Stimulated activated CD4-positive, alpha-beta T cell treated with anti-CD3 and anti-CD28 coated beads, Interleukin-12 subunit alpha, Interleukin-12 subunit beta, amount 100 ng/mL, for 24 hours (primary cell): ENCODE results near the gene MAP3K5.
"Not testable (repeated sequence)": the region's sequence is repeated elsewhere in the genome, so short reads cannot be mapped to it uniquely, and the experiment has no call there.

Experiments
- DNase-seq, 2 experiments: peaks; one replicate each; pipeline ENCODE4 v3.0.0-alpha.2; 2020; ENCODE audit warnings: low read depth in 2 of 2

The MAP3K5 gene

GRCh38 chr6:136721467-136721866 lies 70.8 kb downstream of the MAP3K5 start:
- no peak for DNase-seq

- DNase-seq: no peak
Observed at GRCh38 chr6:136720045-136720770, 72.1 kb downstream of the MAP3K5 start.

DNA sequence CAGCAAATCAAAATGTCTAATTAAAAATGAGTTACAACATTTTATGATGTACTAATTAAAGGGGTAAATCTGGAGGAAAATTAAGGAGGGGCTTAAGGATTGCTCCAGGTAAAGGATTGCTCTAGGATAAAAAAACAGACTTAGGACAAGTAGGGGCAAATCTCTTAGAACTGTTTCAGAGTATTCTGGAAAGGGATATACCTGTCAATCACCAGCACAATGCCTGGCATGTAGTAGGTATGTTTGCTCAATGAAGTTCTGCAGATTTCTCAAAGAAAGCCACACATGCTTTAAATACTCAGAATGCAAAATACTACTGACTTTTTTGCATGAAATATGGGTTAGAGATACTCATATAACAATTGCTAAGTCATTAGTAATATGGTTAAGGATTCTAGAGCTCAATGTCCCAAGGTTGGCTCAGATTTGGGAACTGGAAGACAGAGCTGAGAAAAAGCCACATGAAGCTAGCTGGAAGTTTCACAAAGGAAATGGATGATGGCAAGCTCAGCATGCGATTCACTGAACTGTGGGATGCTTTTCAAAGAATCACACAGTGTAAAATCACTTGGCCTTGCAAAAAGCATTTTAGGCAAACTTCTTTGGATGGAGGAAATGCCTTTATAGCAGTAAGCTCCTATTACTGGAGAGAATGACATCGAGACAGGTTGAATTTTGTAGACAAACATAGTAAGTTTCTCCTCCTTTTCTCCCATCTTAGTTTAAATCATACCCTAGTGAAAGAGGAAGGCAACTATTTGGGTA lies 72.8 kb downstream of the MAP3K5 start:
- no peak for DNase-seq

DNA sequence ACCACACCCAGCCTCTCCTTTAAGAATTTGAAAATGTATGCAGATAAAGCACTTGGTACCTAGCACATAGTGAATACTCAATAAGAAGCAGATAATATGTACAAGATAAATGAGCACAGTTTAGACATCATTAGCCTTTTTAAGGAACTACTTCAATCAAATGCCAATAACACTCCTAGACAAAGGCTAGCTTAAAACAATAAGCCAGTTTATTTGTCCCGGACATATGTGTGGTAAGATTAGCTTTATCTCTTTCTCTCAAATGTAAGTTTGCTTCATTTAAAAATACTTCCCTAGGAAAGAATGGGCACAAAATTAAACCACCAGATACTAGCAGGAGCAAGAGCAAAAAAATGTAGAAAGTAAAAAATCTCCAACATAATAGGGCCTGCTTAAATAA lies 73.8 kb downstream of the MAP3K5 start:
- DNase-seq: no peak

DNA sequence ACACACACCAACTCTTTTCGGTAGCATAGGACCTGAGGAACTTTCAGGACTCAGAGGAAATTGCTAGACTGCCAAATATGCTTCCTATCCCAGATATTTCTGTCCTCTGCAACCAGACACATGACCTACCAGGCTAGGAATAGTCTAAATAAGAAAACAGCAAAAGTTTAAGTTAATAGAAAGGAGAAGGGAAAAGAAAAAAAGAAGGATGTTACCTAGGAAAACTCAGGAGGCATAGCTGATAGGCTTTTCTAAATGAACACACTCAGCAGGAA lies 74.6 kb downstream of the MAP3K5 start:
- no peak for DNase-seq

DNA sequence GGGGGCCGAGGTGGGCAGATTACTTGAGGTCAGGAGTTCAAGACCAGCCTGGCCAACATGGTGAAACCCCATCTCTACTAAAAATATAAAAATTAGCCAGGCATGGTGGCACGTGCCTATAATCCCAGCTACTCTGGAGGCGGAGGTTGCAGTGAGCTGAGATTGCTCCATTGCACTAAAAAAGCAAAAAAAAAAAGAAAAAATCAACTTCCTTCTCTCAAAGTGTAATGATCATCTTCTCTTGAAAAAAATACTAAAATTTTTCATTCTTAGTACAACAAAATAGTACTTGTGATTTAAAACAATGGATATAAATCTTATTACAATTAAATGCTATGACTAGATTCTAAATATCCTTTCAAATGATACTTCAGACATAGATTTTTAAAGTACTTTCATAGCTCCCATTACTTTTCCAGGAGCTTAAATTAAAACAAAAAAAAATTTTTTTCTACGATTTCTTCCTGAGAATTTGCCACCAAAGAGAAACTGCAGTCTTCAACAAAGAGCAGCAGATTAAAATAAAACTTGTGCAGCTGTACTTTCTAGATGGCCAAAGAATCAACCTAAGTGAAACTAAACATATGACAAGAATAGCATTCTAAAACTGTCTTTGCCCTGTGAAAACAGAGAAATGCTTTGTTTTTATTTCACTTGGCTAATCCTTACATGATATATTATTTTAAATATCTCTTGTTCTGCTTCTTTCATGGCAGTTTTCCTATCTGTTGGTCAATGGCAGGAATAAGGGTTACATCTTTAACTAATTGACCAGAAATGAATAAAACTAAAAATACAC lies 75.2 kb downstream of the MAP3K5 start:
- no peak for DNase-seq

DNA sequence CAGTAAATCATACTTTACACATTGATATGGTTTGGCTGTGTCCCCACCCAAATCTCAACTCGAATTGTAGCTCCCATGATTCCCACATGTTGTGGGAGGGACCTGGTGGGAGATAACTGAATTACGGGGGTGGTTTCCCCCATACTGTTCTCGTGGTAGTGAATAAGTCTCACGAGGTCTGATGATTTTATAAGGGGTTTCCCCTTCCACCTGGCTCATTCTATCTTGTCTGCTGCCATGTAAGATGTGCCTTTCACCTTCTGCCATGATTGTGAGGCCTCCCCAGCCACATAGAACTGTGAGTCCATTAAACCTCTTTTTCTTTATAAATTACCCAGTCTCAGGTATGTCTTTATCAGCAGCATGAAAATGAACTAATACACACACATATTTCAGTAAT lies 79.6 kb downstream of the MAP3K5 start:
- not testable (repeated sequence) for DNase-seq

DNA sequence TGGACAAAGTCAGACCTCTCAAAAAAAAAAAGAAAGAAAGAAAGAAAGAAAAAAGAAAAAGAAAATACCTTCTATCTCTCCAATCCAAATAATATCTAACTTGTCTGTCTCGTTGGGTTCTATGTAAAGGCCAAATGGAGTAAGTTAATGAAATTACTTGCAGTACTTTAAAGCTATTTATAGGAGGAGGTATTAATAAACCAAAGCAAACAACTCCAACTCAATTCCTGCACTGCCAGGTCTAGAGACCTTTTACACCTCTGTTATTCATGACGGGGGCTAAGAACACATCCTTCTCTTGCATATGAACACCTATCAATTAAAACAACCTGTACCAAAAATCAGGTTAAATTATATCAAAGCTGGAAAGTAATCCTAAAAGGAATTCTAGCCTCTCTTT lies 80.6 kb downstream of the MAP3K5 start:
- no peak for DNase-seq

DNA sequence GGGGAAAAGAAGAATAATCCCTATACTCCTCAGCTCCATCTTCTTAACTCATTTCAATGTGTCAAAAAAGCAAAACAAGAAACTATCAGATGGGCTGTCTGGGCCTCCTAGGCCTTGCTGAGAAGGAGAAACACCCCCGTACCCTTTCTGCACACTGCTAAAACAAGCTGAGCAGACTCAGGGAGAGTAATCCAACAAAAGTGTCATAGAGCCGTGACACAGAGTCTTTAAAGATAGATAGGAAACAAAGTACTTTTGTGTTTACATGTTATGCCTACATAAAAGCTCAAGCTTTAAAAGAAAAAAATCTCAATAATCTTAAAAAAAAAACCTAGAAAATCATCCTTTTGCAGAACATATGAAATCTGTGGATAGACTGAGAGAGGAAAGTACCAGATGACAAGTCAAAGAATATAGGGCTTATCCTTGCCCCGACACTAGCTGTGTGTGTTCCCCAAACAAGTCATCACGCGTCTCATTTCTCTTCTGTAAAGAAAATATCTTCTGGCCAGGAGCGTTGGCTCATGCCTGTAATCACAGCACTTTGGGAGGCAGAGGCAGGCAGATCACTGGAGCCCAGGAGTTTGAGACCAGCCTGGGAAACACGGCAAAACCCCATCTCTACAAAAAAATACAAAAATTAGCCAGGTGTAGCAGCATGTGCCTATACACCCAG lies 81.3 kb downstream of the MAP3K5 start:
- no peak for DNase-seq

DNA sequence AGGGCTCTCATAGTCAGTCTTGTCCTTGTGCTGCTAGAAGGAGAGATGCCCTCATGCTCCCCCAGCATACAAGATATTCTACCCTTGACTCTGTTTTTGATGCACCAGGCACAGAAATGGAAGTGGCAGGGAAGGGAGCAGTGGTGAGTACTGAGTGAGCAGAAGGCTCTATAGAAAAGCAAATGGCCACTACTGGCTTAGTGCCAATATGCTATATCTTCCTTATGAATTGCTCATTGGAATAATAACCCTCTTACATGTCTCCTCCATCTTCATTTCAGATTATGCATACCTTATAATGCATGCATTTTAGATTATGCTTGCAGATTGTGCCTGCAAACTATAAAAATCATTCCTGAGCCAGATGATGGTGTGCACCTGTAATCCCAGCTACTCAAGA lies 82.8 kb downstream of the MAP3K5 start:
- DNase-seq: no peak

DNA sequence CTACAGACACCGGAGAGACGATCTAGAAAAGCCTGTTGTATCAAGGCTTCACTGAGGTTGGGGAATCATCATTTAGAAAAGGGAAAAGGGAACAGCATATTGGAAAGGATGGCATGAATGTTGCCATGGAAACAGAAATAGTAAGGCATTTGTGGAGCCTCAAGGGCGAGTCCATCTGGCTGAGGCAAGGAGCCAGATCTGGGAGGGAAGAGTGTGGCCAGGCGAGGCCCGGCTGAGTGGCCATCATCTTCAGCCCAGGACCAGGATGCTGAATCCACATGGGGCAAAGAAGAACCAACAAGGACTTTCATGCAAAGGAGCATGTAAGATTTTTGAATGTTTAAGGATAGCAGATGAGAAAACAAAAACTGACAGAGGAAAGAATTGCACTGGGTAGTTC lies 85.8 kb downstream of the MAP3K5 start:
- DNase-seq: no peak

DNA sequence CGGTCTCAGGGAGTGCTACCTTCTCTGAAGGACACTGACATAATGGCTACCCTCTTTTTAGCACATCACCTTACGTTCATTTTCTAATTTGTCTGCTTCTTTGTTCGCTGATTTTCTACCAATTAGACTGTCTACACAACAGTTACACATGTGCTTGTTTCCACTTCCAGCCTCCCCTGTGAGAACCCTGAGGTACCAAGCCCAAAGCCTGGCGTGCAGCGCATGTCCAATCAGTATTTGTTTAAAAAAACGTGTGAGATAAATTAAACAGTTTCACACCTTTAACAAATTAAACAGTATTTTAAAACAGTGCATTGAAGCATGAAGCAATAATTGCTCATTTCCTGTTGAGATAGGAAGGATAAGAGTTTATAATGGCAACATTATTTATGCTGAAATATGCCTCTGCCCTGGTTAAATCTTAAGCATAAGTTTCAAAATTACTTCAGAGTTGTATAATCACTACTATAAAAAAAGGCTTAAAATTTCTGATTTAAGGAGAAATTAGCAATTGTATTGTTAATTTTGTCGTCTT lies 88.9 kb downstream of the MAP3K5 start:
- DNase-seq: no peak

DNA sequence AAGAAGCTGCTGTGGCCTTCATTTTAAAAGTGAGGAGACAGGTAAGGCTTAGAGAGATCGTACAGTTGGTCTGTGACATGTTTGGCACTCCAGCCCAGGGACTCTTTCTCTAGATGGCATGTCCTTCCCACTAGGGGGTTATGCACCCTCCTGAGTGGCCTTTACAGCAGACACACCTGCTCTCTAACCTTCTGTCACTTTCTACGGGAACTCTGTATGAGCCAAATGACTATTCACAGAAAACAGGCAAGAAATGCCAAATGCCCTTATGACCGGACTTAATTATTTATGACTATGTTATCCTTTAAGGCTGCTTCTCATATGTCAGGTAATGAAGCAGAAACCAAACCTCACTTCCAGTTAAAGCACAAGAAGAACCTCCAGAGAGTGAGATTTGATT lies 91.2 kb downstream of the MAP3K5 start:
- no peak for DNase-seq

- no peak for DNase-seq
Observed at GRCh38 chr6:136699358-136699757, 92.9 kb downstream of the MAP3K5 start.

DNA sequence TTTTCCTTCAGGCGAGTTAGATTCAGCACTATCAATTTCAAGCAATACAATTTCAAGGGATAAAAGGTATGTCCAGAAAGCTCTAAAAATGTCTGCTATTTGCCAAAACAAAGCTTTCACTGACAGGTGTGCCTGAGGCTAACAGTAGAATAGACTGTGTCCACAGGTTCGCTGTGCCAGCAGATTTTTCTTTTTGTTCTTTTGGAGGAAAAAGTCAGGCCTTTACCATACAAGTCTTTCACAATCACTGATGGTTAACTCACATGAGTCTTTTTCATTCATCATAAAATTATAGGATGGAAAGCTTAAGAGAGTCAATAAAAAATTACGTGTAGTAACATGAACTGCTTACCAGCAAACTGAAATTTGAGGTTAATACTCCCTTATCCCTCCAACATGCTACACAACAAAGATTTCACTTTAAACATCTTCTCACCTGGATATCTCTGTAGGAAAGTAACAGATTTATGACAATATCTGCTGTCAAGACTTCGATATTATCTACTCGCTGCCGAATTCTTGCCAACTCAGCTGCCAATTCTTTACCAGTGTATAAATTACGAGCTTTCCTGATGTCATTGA lies 95.4 kb downstream of the MAP3K5 start:
- DNase-seq: no peak

- no peak for DNase-seq
Observed at GRCh38 chr6:136696238-136696637, 96.0 kb downstream of the MAP3K5 start.

GRCh38 chr6:136695412-136695811 lies 96.9 kb downstream of the MAP3K5 start:
- DNase-seq: no peak

DNA sequence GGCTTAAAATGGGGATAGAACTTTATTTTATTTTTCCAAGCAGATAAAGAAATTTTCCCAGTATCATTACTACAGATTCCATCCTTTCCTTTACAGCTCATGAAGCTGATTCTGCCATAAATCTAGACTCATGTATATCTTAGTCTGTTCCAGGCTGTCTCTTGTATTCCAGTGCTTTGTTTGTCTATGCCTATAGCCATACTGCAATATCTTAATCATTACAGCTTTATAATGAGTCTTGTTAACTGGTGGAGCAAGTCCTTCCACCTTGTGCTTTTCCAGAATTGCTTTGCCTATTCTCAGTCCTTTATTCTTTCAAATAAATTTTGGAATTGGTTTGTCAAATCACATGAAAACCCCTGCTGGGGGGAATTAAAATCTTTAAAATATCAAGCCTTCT lies 99.2 kb downstream of the MAP3K5 start:
- no peak for DNase-seq

DNA sequence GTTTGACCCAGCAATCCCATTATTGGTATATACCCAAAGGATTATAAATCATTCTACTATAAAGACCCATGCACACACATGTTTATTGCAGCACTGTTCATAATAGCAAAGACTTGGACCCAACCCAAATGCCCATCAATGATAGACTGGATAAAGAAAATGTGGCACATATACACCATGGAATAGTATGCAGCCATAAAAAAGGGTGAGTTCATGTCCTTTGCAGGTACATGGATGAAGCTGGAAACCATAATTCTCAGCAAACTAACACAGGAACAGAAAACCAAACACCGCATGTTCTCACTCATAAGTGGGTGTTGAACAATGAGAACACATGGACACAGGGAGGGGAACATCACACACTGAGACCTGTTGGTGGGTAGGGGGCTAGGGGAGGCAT lies 104.4 kb downstream of the MAP3K5 start:
- not testable (repeated sequence) for DNase-seq

DNA sequence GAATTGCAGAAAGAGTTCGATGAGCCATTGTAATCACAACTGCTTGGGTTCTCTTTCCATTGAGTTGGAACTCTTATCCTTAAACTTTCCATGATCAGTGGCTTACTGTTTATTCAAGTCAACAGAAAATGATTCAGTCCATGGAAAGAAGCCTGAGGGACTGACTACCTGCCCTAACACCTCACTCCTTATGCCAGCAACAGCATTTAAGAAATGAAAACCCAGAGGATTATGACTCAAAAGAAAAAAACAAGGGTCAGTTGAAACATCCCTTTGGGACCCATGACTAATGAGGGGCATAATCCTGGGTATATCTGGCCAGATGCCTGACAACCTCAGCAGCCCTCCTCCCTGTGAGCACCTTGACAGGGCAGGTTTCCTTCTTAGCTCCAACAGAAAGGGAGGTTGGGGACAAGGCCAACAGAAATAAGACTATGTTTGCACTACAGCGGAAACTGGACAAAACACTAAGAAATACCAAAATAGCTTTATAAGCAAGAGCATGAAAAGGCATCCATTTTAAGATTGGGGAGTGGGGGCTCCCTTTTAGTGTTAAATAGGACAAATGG lies 106.7 kb downstream of the MAP3K5 start:
- no peak for DNase-seq

- DNase-seq: no peak
Observed at GRCh38 chr6:136684466-136684865, 107.8 kb downstream of the MAP3K5 start.
